Large intestine (tissue), 3 donors: ENCODE results near the gene DAAM1. TPM values are rescaled to one million over a fixed set of nuclear protein-coding genes. Genes with fewer than 3 reads are reported as not detected.

Experiments
- DNase-seq, 2 donors: peaks; one replicate each; pipeline versions ENCODE4 v3.0.0 to v3.0.0-alpha.2; 2013
- H3K27ac ChIP-seq: one replicate; pipeline ENCODE4 v1.5.1; 2013; ENCODE audit warnings: low read length
- H3K27me3 ChIP-seq: 2 replicates; pipeline ENCODE4 v1.6.1; 2013; ENCODE audit warnings: low read length; ENCODE audit not compliant: control insufficient read depth, insufficient read depth
- H3K36me3 ChIP-seq: 2 replicates; pipeline ENCODE4 v1.6.1; 2013; ENCODE audit warnings: low read length; ENCODE audit not compliant: control insufficient read depth, insufficient read depth
- H3K4me1 ChIP-seq: one replicate; pipeline ENCODE4 v1.6.1; 2013; ENCODE audit warnings: low read length; ENCODE audit not compliant: control insufficient read depth, insufficient read depth
- H3K4me3 ChIP-seq: one replicate; pipeline ENCODE4 v1.5.1; 2013; ENCODE audit warnings: low read length
- H3K9me3 ChIP-seq: one replicate; pipeline ENCODE4 v1.6.1; 2013; ENCODE audit warnings: mild to moderate bottlenecking, low read depth, low read length, moderate library complexity; ENCODE audit not compliant: control insufficient read depth
- WGBS: methylation state at CpG from one replicate; pipeline ENCODE4 v1.1.5; 2013; ENCODE audit warnings: low lambda C conversion rate; ENCODE audit not compliant: insufficient coverage; 5-methylcytosine and 5-hydroxymethylcytosine counted together
- polyA plus RNA-seq: library from polyadenylated mRNA; unstranded; fragments of 120-200 nt; gene quantifications from one replicate; pipeline ENCODE4 v1.2.1, GENCODE V29; 2013

DAAM1 gene
- polyA plus RNA-seq, 1 donor, result 37.9 TPM

- no peak overlapping the region for H3K4me3 ChIP-seq
- H3K4me1 ChIP-seq, result peaks cover 5% of the 10 kb centered on the region
- no peak overlapping the region for H3K27ac ChIP-seq
- H3K9me3 ChIP-seq, result no peaks in the 10 kb centered on the region
- 63% methylated on average over 4 of the region's 5 CpGs for WGBS
- no peaks in the 10 kb centered on the region for H3K36me3 ChIP-seq
- DNase-seq, result peak in 1 of 2 donors; percentile 24
- H3K27me3 ChIP-seq, result no peaks in the 10 kb centered on the region
Observed at GRCh38 chr14:59238216-59238615, 49.7 kb downstream of the DAAM1 start.

DNA sequence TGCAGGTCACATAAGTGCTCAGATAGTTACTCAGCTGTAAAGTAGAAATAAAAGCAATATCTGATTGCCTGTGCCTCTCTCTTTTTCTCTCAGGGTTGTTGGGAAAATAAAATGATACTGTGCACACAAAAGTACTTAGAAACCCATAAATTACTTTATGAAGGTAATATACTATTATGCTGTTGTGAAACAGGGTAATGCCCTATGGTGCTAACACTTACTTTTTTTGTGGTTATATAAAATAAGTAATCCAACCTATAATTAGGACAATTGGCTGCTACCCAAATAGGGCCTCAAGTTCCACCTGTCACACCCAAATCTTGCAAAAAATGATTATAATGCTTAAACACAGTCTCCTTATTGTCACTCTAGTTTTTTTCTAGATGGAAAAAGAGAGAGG is 50.6 kb downstream of the DAAM1 start:
- peak in 1 of 2 donors; percentile 51 for DNase-seq
- Histone ChIP-seq H3K9me3 (no peaks in the 10 kb centered on the region), H3K27ac (no peak overlapping the region), H3K4me3 (no peak overlapping the region), H3K27me3 (no peaks in the 10 kb centered on the region), H3K4me1 (peaks cover 5% of the 10 kb centered on the region), H3K36me3 (no peaks in the 10 kb centered on the region)

- H3K27ac ChIP-seq, result no peak overlapping the region
- H3K36me3 ChIP-seq, result no peaks in the 10 kb centered on the region
- H3K4me3 ChIP-seq, result no peak overlapping the region
- H3K27me3 ChIP-seq, result no peaks in the 10 kb centered on the region
- WGBS, result no CpG with 5 or more reads among the region's 2 CpGs
- H3K9me3 ChIP-seq, result no peaks in the 10 kb centered on the region
- DNase-seq, result no peak
- peaks cover 5% of the 10 kb centered on the region for H3K4me1 ChIP-seq
Observed at GRCh38 chr14:59240356-59240755, 51.9 kb downstream of the DAAM1 start.

DNA sequence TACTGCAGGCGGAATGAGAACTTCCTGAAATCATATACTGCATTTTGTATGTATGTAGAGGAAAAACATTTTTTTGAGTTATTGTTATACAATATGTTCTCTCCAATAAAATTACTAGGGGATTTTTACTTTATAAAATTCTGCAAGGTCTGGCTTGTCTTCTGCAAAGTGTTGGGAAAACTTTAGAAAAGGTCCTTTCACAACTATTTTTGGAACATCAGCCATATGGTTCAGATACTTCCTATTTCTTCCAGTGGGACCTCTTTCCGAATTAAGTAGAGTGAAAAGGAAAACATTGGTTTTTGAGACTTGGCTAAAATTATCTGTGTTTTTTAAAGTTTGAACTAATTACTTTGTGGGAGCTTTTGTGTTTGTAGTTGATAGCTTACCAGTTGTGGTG is 52.7 kb downstream of the DAAM1 start:
- H3K4me1 ChIP-seq, result peaks cover 5% of the 10 kb centered on the region
- no peaks in the 10 kb centered on the region for H3K36me3 ChIP-seq
- H3K27ac ChIP-seq, result no peak overlapping the region
- no peak overlapping the region for H3K4me3 ChIP-seq
- no peak for DNase-seq
- H3K27me3 ChIP-seq, result no peaks in the 10 kb centered on the region
- no peaks in the 10 kb centered on the region for H3K9me3 ChIP-seq
- WGBS, result no CpG with 5 or more reads among the region's 2 CpGs

DNA sequence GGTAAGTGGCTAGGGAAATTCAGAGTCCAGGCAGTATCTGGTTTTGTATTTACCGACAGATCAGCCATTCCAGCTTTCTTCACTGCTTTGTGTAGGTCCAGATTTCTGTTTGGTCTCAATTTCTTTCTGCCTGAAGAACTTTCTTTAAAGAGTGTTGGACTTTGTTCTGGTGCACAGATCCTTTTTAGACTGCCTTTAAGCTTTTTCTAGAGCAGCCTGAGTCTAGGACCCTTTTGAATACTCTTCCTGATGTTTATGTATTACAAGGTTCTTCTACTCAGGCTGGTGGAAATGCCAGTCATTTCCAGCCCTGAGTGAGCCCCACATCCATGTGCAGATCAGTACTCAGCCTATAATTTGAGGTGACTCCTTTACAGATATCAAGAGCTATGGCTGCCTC is 54.7 kb downstream of the DAAM1 start:
- peaks cover 7% of the 10 kb centered on the region for H3K4me1 ChIP-seq

GRCh38 chr14:59244581-59244980 is 56.1 kb downstream of the DAAM1 start:
- H3K9me3 ChIP-seq, result no peaks in the 10 kb centered on the region
- H3K4me1 ChIP-seq, result peaks cover 3% of the 10 kb centered on the region
- no peak overlapping the region for H3K4me3 ChIP-seq
- no peak overlapping the region for H3K27ac ChIP-seq
- WGBS, result no CpG with 5 or more reads among the region's 2 CpGs
- no peak for DNase-seq
- no peaks in the 10 kb centered on the region for H3K27me3 ChIP-seq
- H3K36me3 ChIP-seq, result no peaks in the 10 kb centered on the region

More for the DNA sequence above, 54.7 kb downstream of the DAAM1 start:
- Histone ChIP-seq H3K9me3 (no peaks in the 10 kb centered on the region), H3K27ac (no peak overlapping the region), H3K27me3 (no peaks in the 10 kb centered on the region), H3K4me3 (no peak overlapping the region), H3K36me3 (no peaks in the 10 kb centered on the region)
- WGBS, result no CpG with 5 or more reads among the region's 1 CpG
- DNase-seq, result peak in 1 of 2 donors; percentile 18

GRCh38 chr14:59245809-59246295 is 57.4 kb downstream of the DAAM1 start:
- no peaks in the 10 kb centered on the region for H3K9me3 ChIP-seq
- H3K27me3 ChIP-seq, result no peaks in the 10 kb centered on the region
- no CpG with 5 or more reads among the region's 1 CpG for WGBS
- DNase-seq, result no peak
- no peak overlapping the region for H3K27ac ChIP-seq
- no peaks in the 10 kb centered on the region for H3K36me3 ChIP-seq
- H3K4me1 ChIP-seq, result peaks cover 3% of the 10 kb centered on the region
- H3K4me3 ChIP-seq, result no peak overlapping the region

- Histone ChIP-seq H3K27me3 (no peaks in the 10 kb centered on the region), H3K9me3 (no peaks in the 10 kb centered on the region), H3K27ac (no peak overlapping the region), H3K4me3 (no peak overlapping the region), H3K4me1 (peaks cover 3% of the 10 kb centered on the region), H3K36me3 (no peaks in the 10 kb centered on the region)
- no CpG with 5 or more reads among the region's 3 CpGs for WGBS
- no peak for DNase-seq
Observed at GRCh38 chr14:59246566-59246965, 58.1 kb downstream of the DAAM1 start.

DNA sequence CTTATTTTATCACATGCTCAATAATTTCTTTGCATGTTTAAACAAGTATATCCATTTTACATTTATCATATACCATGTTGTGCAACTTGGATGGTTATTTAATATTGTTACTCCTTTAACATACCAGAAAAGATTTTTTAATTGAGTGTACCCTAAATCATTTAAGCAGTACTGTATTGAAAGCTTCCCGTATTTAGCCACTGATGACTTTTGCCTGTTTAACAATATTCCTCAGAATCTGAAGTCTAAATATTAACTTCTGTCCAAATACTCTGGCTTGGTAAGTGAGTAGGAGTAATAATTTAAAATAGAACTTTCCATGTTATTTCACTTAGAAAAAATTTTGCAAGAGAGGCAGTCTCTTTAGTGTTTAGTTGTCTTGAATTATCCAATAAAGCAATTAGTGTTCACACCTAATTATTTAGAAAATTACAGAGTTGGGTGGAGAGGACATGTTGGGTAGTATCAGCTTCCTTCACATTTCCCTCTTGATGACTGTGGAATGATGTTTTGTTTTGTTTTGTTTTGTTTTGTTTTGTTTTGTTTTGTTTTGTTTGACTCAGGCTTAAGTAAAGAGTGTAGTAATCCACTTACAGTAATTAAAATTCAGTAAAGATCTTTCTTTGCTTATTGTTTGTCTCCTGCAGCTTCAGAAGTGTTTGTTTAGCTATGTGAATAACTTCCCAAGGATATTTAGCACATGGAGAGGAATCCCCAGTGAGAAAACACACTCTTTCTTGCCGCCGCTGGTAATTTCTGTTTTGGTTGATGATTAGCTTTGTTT is 59.5 kb downstream of the DAAM1 start:
- Histone ChIP-seq H3K4me1 (peaks cover 3% of the 10 kb centered on the region), H3K4me3 (no peak overlapping the region), H3K27me3 (no peaks in the 10 kb centered on the region), H3K27ac (no peak overlapping the region), H3K9me3 (no peaks in the 10 kb centered on the region), H3K36me3 (no peaks in the 10 kb centered on the region)
- WGBS, result no CpG with 5 or more reads among the region's 3 CpGs
- no peak for DNase-seq

DNA sequence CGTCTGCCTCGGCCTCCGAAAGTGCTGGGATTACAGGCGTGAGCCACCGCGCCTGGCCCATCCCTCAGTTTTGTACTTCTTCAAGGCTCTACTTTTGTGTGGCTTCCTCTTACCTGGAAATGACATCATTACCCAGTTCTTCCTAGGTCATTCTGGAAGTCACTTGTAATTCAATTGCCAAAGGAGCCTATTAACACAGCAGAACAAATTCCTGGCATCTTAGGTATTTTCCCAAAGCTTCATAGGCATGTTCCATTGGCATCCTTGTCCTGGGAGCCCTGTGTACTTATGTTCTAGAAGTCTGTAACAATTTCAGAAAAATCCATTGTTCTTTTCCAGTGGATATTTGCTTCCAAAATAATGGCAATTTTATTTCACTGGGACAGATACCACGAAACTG is 60.6 kb downstream of the DAAM1 start:
- Histone ChIP-seq H3K4me1 (peaks cover 3% of the 10 kb centered on the region), H3K4me3 (no peak overlapping the region), H3K36me3 (no peaks in the 10 kb centered on the region), H3K27me3 (no peaks in the 10 kb centered on the region), H3K27ac (no peak overlapping the region), H3K9me3 (no peaks in the 10 kb centered on the region)
- no peak for DNase-seq
- no CpG with 5 or more reads among the region's 7 CpGs for WGBS
